ENCODE data around the gene KREMEN1. TPM values are rescaled to one million over a fixed set of nuclear protein-coding genes. Genes with fewer than 3 reads are reported as not detected.

Gene KREMEN1
- total and polyA plus RNA-seq, 2 of the 4 experiments (the other 2 are of a cell fraction), result 2.9 to 4.6 TPM

- H3K18ac ChIP-seq (ENCODE audit: low read depth, low read length), result no peak overlapping the region
- no peak overlapping the region for H4K91ac ChIP-seq (ENCODE audit: insufficient read depth, low read depth, low read length)
- H3K27ac ChIP-seq (ENCODE audit: insufficient read depth, low read length), result no peak overlapping the region
- H3K4ac ChIP-seq (ENCODE audit: low read depth, low read length), result no peak overlapping the region
- dilution Hi-C loops (cut with HindIII; ENCODE audit: low sequenced_read_pairs, unreplicated experiment), result no loop called here
- intact Hi-C loops (cut with micrococcal nuclease), result no loop called here
- H3K14ac ChIP-seq (replicated peaks; ENCODE audit: low read depth, low read length), result no peak overlapping the region
- H3K27me3 ChIP-seq (ENCODE audit: control insufficient read depth, insufficient read depth, low read length), result no peaks in the 10 kb centered on the region
- H2AFZ ChIP-seq (replicated peaks; ENCODE audit: low read length, poor library complexity), result no peak overlapping the region
- H4K20me1 ChIP-seq (ENCODE audit: insufficient read depth, low read length), result no peaks in the 10 kb centered on the region
- no peak overlapping the region for H2BK5ac ChIP-seq (ENCODE audit: low read depth, low read length, poor library complexity, severe bottlenecking)
- no peaks in the 10 kb centered on the region for H3K9me1 ChIP-seq (ENCODE audit: insufficient read depth, low read length)
- POLR2A ChIA-PET (ENCODE audit: unreplicated experiment), result no interaction called here
- no peak for TF ChIP-seq CEBPB (IDR thresholded peaks at IDR 0.05; ENCODE audit: low read depth, low read length)
- no peak for TF ChIP-seq MXI1 (IDR thresholded peaks at IDR 0.05; ENCODE audit: borderline replicate concordance, low read depth, low read length)
- no peak for TF ChIP-seq FOS (IDR thresholded peaks at IDR 0.05; ENCODE audit: low read depth, low read length)
- no peak for TF ChIP-seq MAFK (IDR thresholded peaks at IDR 0.05; ENCODE audit: low read depth, low read length)
- no peak overlapping the region for H3K9ac ChIP-seq (ENCODE audit: low read depth, low read length)
- no peak overlapping the region for H3K56ac ChIP-seq (ENCODE audit: extremely low read depth, insufficient read depth, low read length)
- H3K79me1 ChIP-seq (ENCODE audit: low read depth in 1 of 2, low read length in 2 of 2), result no peaks in the 10 kb centered on the region
- no peak overlapping the region for H2AK5ac ChIP-seq (ENCODE audit: low read depth, low read length)
- no peak overlapping the region for H3K4me3 ChIP-seq (ENCODE audit: insufficient read depth, low read depth, low read length)
- H3K23ac ChIP-seq (ENCODE audit: low read depth, low read length), result no peak overlapping the region
- H3K36me3 ChIP-seq (ENCODE audit: control insufficient read depth, insufficient read depth, low read length), result peaks cover 4% of the 10 kb centered on the region; the same call in 1 of the 2 replicates
- in situ Hi-C loops (cut with MboI; ENCODE audit: low sequenced_read_pairs), result no loop called here
- DNase-seq (no peak), ATAC-seq (ENCODE audit: low read depth) (no peak)
- no peak overlapping the region for H3K4me2 ChIP-seq (ENCODE audit: low read depth, low read length)
- no peaks in the 10 kb centered on the region for H3K9me3 ChIP-seq (ENCODE audit: control insufficient read depth, insufficient read depth, low read length)
- no peak overlapping the region for H2AK9ac ChIP-seq (replicated peaks; ENCODE audit: low read depth, low read length, poor library complexity)
- no peak overlapping the region for H2BK20ac ChIP-seq (ENCODE audit: low read depth, low read length)
- no peak overlapping the region for H4K8ac ChIP-seq (ENCODE audit: low read depth in 2 of 2, low read length in 2 of 2)
- BruUV-seq (replicated peaks), result no TSS peak
- CTCF ChIA-PET, result no interaction called here
- H4K5ac ChIP-seq (ENCODE audit: low read depth, low read length), result no peak overlapping the region
- 75% methylated on average over 1 of the region's 1 CpG; no CpG with 5 or more reads in 1 of the 2 experiments for WGBS, 2 experiments (ENCODE audit: extremely low coverage in 2 of 2, insufficient read length in 1 of 2)
- peaks cover 2% of the 10 kb centered on the region; the same call in 1 of the 2 replicates for H3K4me1 ChIP-seq (ENCODE audit: control insufficient read depth, insufficient read depth, low read length)
- H2BK15ac ChIP-seq (ENCODE audit: low read depth, low read length), result no peak overlapping the region
- no peak overlapping the region for H2BK120ac ChIP-seq (ENCODE audit: low read depth, low read length)
Measured at GRCh38 chr22:29103121-29103520, 30.3 kb downstream of the KREMEN1 start.
